ENCODE measurements around the gene GDF2.

GDF2 gene

GRCh38 chr10:47312663-47312995, 9.6 kb upstream of the GDF2 start:
- no peak for DNase-seq
- no peak overlapping the region for H3K4me3 Mint-ChIP-seq
- H3K9me3 Mint-ChIP-seq: no peaks in the 10 kb centered on the region
- H3K36me3 Mint-ChIP-seq (ENCODE audit: low read depth): no peaks in the 10 kb centered on the region
- peaks cover 14% of the 10 kb centered on the region for H3K4me1 Mint-ChIP-seq
- H3K27me3 Mint-ChIP-seq: no peaks in the 10 kb centered on the region
- ATAC-seq: no peak
- H3K27ac Mint-ChIP-seq: no peak overlapping the region

- no peak overlapping the region for H3K27ac Mint-ChIP-seq
- no peak for DNase-seq
- no peak for ATAC-seq
Measured at GRCh38 chr10:47314416-47314970, 7.8 kb upstream of the GDF2 start.

GRCh38 chr10:47315421-47315820, 6.8 kb upstream of the GDF2 start:
- ATAC-seq: no peak
- Mint-ChIP-seq H3K27me3 (no peaks in the 10 kb centered on the region), H3K27ac (no peak overlapping the region), H3K4me3 (no peak overlapping the region), H3K4me1 (peaks cover 14% of the 10 kb centered on the region), H3K36me3 (ENCODE audit: low read depth) (no peaks in the 10 kb centered on the region), H3K9me3 (no peaks in the 10 kb centered on the region)
- no peak for DNase-seq

More at GRCh38 chr10:47314416-47314970, 7.8 kb upstream of the GDF2 start:
- Mint-ChIP-seq H3K4me3 (no peak overlapping the region), H3K36me3 (ENCODE audit: low read depth) (no peaks in the 10 kb centered on the region), H3K9me3 (no peaks in the 10 kb centered on the region), H3K27me3 (no peaks in the 10 kb centered on the region), H3K4me1 (peaks cover 14% of the 10 kb centered on the region)

GRCh38 chr10:47316131-47316530, 6.1 kb upstream of the GDF2 start:
- Mint-ChIP-seq H3K27me3 (no peaks in the 10 kb centered on the region), H3K27ac (no peak overlapping the region), H3K9me3 (no peaks in the 10 kb centered on the region), H3K36me3 (ENCODE audit: low read depth) (no peaks in the 10 kb centered on the region), H3K4me3 (no peak overlapping the region), H3K4me1 (peaks cover 10% of the 10 kb centered on the region)
- ATAC-seq: no peak
- no peak for DNase-seq

GRCh38 chr10:47317251-47317650, 5.0 kb upstream of the GDF2 start:
- DNase-seq: no peak
- no peaks in the 10 kb centered on the region for H3K36me3 Mint-ChIP-seq (ENCODE audit: low read depth)
- H3K27ac Mint-ChIP-seq: no peak overlapping the region
- no peaks in the 10 kb centered on the region for H3K27me3 Mint-ChIP-seq
- ATAC-seq: no peak
- no peaks in the 10 kb centered on the region for H3K9me3 Mint-ChIP-seq
- H3K4me1 Mint-ChIP-seq: no peaks in the 10 kb centered on the region
- no peak overlapping the region for H3K4me3 Mint-ChIP-seq

GRCh38 chr10:47318706-47319105, 3.5 kb upstream of the GDF2 start:
- H3K36me3 Mint-ChIP-seq (ENCODE audit: low read depth): no peaks in the 10 kb centered on the region
- no peak for DNase-seq
- H3K4me1 Mint-ChIP-seq: no peaks in the 10 kb centered on the region
- H3K9me3 Mint-ChIP-seq: no peaks in the 10 kb centered on the region
- H3K4me3 Mint-ChIP-seq: no peak overlapping the region
- H3K27me3 Mint-ChIP-seq: no peaks in the 10 kb centered on the region
- H3K27ac Mint-ChIP-seq: no peak overlapping the region
- ATAC-seq: no peak

- Mint-ChIP-seq H3K27me3 (no peaks in the 10 kb centered on the region), H3K4me1 (no peaks in the 10 kb centered on the region), H3K9me3 (no peaks in the 10 kb centered on the region), H3K4me3 (no peak overlapping the region), H3K36me3 (ENCODE audit: low read depth) (no peaks in the 10 kb centered on the region), H3K27ac (no peak overlapping the region)
- no peak for DNase-seq
- no peak for ATAC-seq
Measured at GRCh38 chr10:47319784-47320183, 2.5 kb upstream of the GDF2 start.

GRCh38 chr10:47320812-47321211, 1.4 kb upstream of the GDF2 start:
- Mint-ChIP-seq H3K27me3 (no peaks in the 10 kb centered on the region), H3K9me3 (no peaks in the 10 kb centered on the region), H3K4me3 (no peak overlapping the region), H3K36me3 (ENCODE audit: low read depth) (no peaks in the 10 kb centered on the region), H3K27ac (no peak overlapping the region), H3K4me1 (no peaks in the 10 kb centered on the region)
- DNase-seq: no peak
- no peak for ATAC-seq

- Mint-ChIP-seq H3K4me1 (no peaks in the 10 kb centered on the region), H3K9me3 (no peaks in the 10 kb centered on the region), H3K4me3 (no peak overlapping the region), H3K27ac (no peak overlapping the region), H3K27me3 (no peaks in the 10 kb centered on the region), H3K36me3 (ENCODE audit: low read depth) (no peaks in the 10 kb centered on the region)
- ATAC-seq: no peak
- DNase-seq: no peak
Measured at GRCh38 chr10:47321521-47322195, 596 bp upstream of the GDF2 start.

GRCh38 chr10:47323087-47323486, 833 bp downstream of the GDF2 start:
- Mint-ChIP-seq H3K27ac (no peak overlapping the region), H3K4me1 (no peaks in the 10 kb centered on the region), H3K27me3 (no peaks in the 10 kb centered on the region), H3K36me3 (ENCODE audit: low read depth) (no peaks in the 10 kb centered on the region), H3K4me3 (no peak overlapping the region), H3K9me3 (no peaks in the 10 kb centered on the region)
- ATAC-seq (no peak), DNase-seq (no peak)

- H3K4me3 Mint-ChIP-seq: no peak overlapping the region
- ATAC-seq (no peak), DNase-seq (no peak)
- H3K9me3 Mint-ChIP-seq: no peaks in the 10 kb centered on the region
- H3K27ac Mint-ChIP-seq: no peak overlapping the region
- H3K4me1 Mint-ChIP-seq: no peaks in the 10 kb centered on the region
- no peaks in the 10 kb centered on the region for H3K27me3 Mint-ChIP-seq
- H3K36me3 Mint-ChIP-seq (ENCODE audit: low read depth): no peaks in the 10 kb centered on the region
Measured at GRCh38 chr10:47323636-47324296, 1.5 kb downstream of the GDF2 start.

GRCh38 chr10:47325303-47326291, 3.3 kb downstream of the GDF2 start:
- Mint-ChIP-seq H3K4me3 (no peak overlapping the region), H3K4me1 (no peaks in the 10 kb centered on the region)

GRCh38 chr10:47326306-47326926, 4.2 kb downstream of the GDF2 start:
- no peaks in the 10 kb centered on the region for H3K4me1 Mint-ChIP-seq
- H3K4me3 Mint-ChIP-seq: no peak overlapping the region

More at GRCh38 chr10:47325303-47326291, 3.3 kb downstream of the GDF2 start:
- H3K36me3 Mint-ChIP-seq (ENCODE audit: low read depth): no peaks in the 10 kb centered on the region
- H3K27ac Mint-ChIP-seq: no peak overlapping the region
- no peaks in the 10 kb centered on the region for H3K9me3 Mint-ChIP-seq
- no peaks in the 10 kb centered on the region for H3K27me3 Mint-ChIP-seq
- DNase-seq (no peak), ATAC-seq (no peak)

GRCh38 chr10:47326927-47327330, 4.7 kb downstream of the GDF2 start:
- no peak for ATAC-seq
- Mint-ChIP-seq H3K4me3 (no peak overlapping the region), H3K9me3 (no peaks in the 10 kb centered on the region)

More at GRCh38 chr10:47326306-47326926, 4.2 kb downstream of the GDF2 start:
- Mint-ChIP-seq H3K36me3 (ENCODE audit: low read depth) (no peaks in the 10 kb centered on the region), H3K27me3 (no peaks in the 10 kb centered on the region), H3K9me3 (no peaks in the 10 kb centered on the region), H3K27ac (no peak overlapping the region)
- DNase-seq (no peak), ATAC-seq (no peak)

More at GRCh38 chr10:47326927-47327330, 4.7 kb downstream of the GDF2 start:
- H3K27ac Mint-ChIP-seq: no peak overlapping the region
- no peaks in the 10 kb centered on the region for H3K27me3 Mint-ChIP-seq
- no peaks in the 10 kb centered on the region for H3K4me1 Mint-ChIP-seq
- no peaks in the 10 kb centered on the region for H3K36me3 Mint-ChIP-seq (ENCODE audit: low read depth)
- DNase-seq: no peak

Measured in activated naive CD8-positive, alpha-beta T cell treated with anti-CD3 and anti-CD28 coated beads, Interleukin-2, amount 50 U/mL, for 24 hours (primary cell).